Activated CD4-positive, alpha-beta T cell treated with anti-CD3 and anti-CD28 coated beads, Interleukin-2, amount 10 ng/mL, durations not matched to agents 7 days and 5 days (primary cell): ENCODE data around the gene MYO1B. TPM values are rescaled to one million over a fixed set of nuclear protein-coding genes. Genes with fewer than 3 reads are reported as not detected.

ENCODE experiments used
- CTCF ChIA-PET: fragments of 350-600 bp; sonication (Branson Sonifier 250); formaldehyde crosslinking; loops from one replicate; lab custom pipeline; 2021; ENCODE audit warnings: antibody characterized with exemption; lab: Charles Lee
- POLR2A ChIA-PET: fragments of 350-600 bp; sonication (Branson Sonifier 250); formaldehyde crosslinking; loops from one replicate; lab custom pipeline; 2021; ENCODE audit warnings: antibody characterized with exemption; lab: Charles Lee
- DNase-seq: peaks from one replicate; pipeline ENCODE4 v3.0.0-alpha.2; 2020
- H3K27ac Mint-ChIP-seq: one replicate; pipeline ENCODE4 v1.8.0; 2021; ENCODE audit warnings: mild to moderate bottlenecking, moderate library complexity, mixed read lengths
- H3K27me3 Mint-ChIP-seq: one replicate; pipeline ENCODE4 v1.8.0; 2021; ENCODE audit warnings: mixed read lengths
- H3K36me3 Mint-ChIP-seq: one replicate; pipeline ENCODE4 v1.8.0; 2021; ENCODE audit warnings: low read depth, mixed read lengths
- H3K4me1 Mint-ChIP-seq: one replicate; pipeline ENCODE4 v1.8.0; 2021; ENCODE audit warnings: mixed read lengths
- H3K4me3 Mint-ChIP-seq: one replicate; pipeline ENCODE4 v1.8.0; 2021; ENCODE audit warnings: mild to moderate bottlenecking, moderate library complexity, mixed read lengths
- H3K9me3 Mint-ChIP-seq: one replicate; pipeline ENCODE4 v1.8.0; 2021; ENCODE audit warnings: mixed read lengths
- total RNA-seq, 2 experiments: library from RNA; stranded (reverse); gene quantifications; one replicate each; pipeline ENCODE4 v1.2.3, GENCODE V29; 2021

MYO1B gene
- total RNA-seq, 2 experiments from 2014 or later = 0.74 to 0.98 TPM

GRCh38 chr2:191230174-191230573, 15.0 kb upstream of the MYO1B start:
- Mint-ChIP-seq H3K4me3 (no peak overlapping the region), H3K36me3 (no peaks in the 10 kb centered on the region), H3K9me3 (no peaks in the 10 kb centered on the region), H3K27me3 (no peaks in the 10 kb centered on the region), H3K4me1 (no peaks in the 10 kb centered on the region), H3K27ac (no peak overlapping the region)
- POLR2A ChIA-PET = no interaction called here
- CTCF ChIA-PET = interaction anchor here (0.6 to 1.6 kb wide), 2 partner anchors 10 to 55 kb away, joined by 3 read pairs; no protein-coding TSS in a partner anchor
- no peak for DNase-seq

GRCh38 chr2:191231995-191232394, 13.2 kb upstream of the MYO1B start:
- ChIA-PET POLR2A (no interaction called here), CTCF (interaction anchor here (1.5 kb wide), 1 partner anchor 9 kb away, joined by 4 read pairs; no protein-coding TSS in a partner anchor)
- no peaks in the 10 kb centered on the region for H3K4me1 Mint-ChIP-seq

GRCh38 chr2:191233533-191233932, 11.7 kb upstream of the MYO1B start:
- Mint-ChIP-seq H3K9me3 (no peaks in the 10 kb centered on the region), H3K27me3 (no peaks in the 10 kb centered on the region), H3K4me3 (no peak overlapping the region), H3K27ac (no peak overlapping the region), H3K4me1 (no peaks in the 10 kb centered on the region), H3K36me3 (no peaks in the 10 kb centered on the region)
- ChIA-PET POLR2A (no interaction called here), CTCF (no interaction called here)
- DNase-seq = no peak

More at GRCh38 chr2:191231995-191232394, 13.2 kb upstream of the MYO1B start:
- H3K36me3 Mint-ChIP-seq = no peaks in the 10 kb centered on the region
- no peak overlapping the region for H3K4me3 Mint-ChIP-seq
- no peak overlapping the region for H3K27ac Mint-ChIP-seq
- no peaks in the 10 kb centered on the region for H3K9me3 Mint-ChIP-seq
- H3K27me3 Mint-ChIP-seq = no peaks in the 10 kb centered on the region
- no peak for DNase-seq

GRCh38 chr2:191234376-191234775, 10.8 kb upstream of the MYO1B start:
- no peak overlapping the region for H3K27ac Mint-ChIP-seq
- ChIA-PET CTCF (interaction anchor here (1.0 kb wide), 1 partner anchor 31 kb away, joined by 3 read pairs; no protein-coding TSS in a partner anchor), POLR2A (no interaction called here)
- H3K27me3 Mint-ChIP-seq = no peaks in the 10 kb centered on the region
- H3K4me1 Mint-ChIP-seq = no peaks in the 10 kb centered on the region
- no peak overlapping the region for H3K4me3 Mint-ChIP-seq
- DNase-seq = no peak
- H3K36me3 Mint-ChIP-seq = no peaks in the 10 kb centered on the region
- H3K9me3 Mint-ChIP-seq = no peaks in the 10 kb centered on the region

GRCh38 chr2:191240871-191241270, 4.3 kb upstream of the MYO1B start:
- Mint-ChIP-seq H3K27ac (no peak overlapping the region), H3K4me1 (no peaks in the 10 kb centered on the region), H3K9me3 (no peaks in the 10 kb centered on the region), H3K36me3 (no peaks in the 10 kb centered on the region), H3K4me3 (no peak overlapping the region), H3K27me3 (peaks cover 19% of the 10 kb centered on the region)
- CTCF ChIA-PET = interaction anchor here (1.3 kb wide), 1 partner anchor 10 kb away, joined by 4 read pairs; no protein-coding TSS in a partner anchor
- POLR2A ChIA-PET = no interaction called here
- no peak for DNase-seq

GRCh38 chr2:191241418-191241817, 3.8 kb upstream of the MYO1B start:
- Mint-ChIP-seq H3K4me1 (peaks cover 4% of the 10 kb centered on the region), H3K4me3 (no peak overlapping the region)

GRCh38 chr2:191243154-191243553, 2.0 kb upstream of the MYO1B start:
- Mint-ChIP-seq H3K27ac (no peak overlapping the region), H3K4me1 (peaks cover 5% of the 10 kb centered on the region), H3K27me3 (peaks cover 37% of the 10 kb centered on the region), H3K36me3 (peaks cover 2% of the 10 kb centered on the region), H3K4me3 (no peak overlapping the region), H3K9me3 (no peaks in the 10 kb centered on the region)
- ChIA-PET POLR2A (interaction anchor here (0.7 kb wide), 1 partner anchor 13 kb away, joined by 3 read pairs; no protein-coding TSS in a partner anchor), CTCF (interaction anchor here (1.0 kb wide), 1 partner anchor 17 kb away, joined by 3 read pairs; no protein-coding TSS in a partner anchor)
- DNase-seq = no peak

More at GRCh38 chr2:191241418-191241817, 3.8 kb upstream of the MYO1B start:
- ChIA-PET POLR2A (no interaction called here), CTCF (interaction anchor here (1.3 kb wide), 1 partner anchor 10 kb away, joined by 4 read pairs; no protein-coding TSS in a partner anchor)
- no peak overlapping the region for H3K27ac Mint-ChIP-seq
- no peaks in the 10 kb centered on the region for H3K9me3 Mint-ChIP-seq
- H3K27me3 Mint-ChIP-seq = peaks cover 23% of the 10 kb centered on the region
- no peak for DNase-seq
- no peaks in the 10 kb centered on the region for H3K36me3 Mint-ChIP-seq

- H3K27ac Mint-ChIP-seq = no peak overlapping the region
- H3K4me3 Mint-ChIP-seq = peak overlapping the region; percentile 70
- peaks cover 5% of the 10 kb centered on the region for H3K4me1 Mint-ChIP-seq
- ChIA-PET POLR2A (no interaction called here), CTCF (no interaction called here)
- peaks cover 2% of the 10 kb centered on the region for H3K36me3 Mint-ChIP-seq
- H3K27me3 Mint-ChIP-seq = peaks cover 37% of the 10 kb centered on the region
- H3K9me3 Mint-ChIP-seq = no peaks in the 10 kb centered on the region
- DNase-seq = no peak
Observed at GRCh38 chr2:191244350-191244749, 854 bp upstream of the MYO1B start.

GRCh38 chr2:191245869-191246531, 796 bp downstream of the MYO1B start:
- H3K4me3 Mint-ChIP-seq = peak overlapping the region; percentile 69
- POLR2A ChIA-PET = no interaction called here
- peaks cover 5% of the 10 kb centered on the region for H3K4me1 Mint-ChIP-seq
- H3K27me3 Mint-ChIP-seq = peaks cover 37% of the 10 kb centered on the region
- CTCF ChIA-PET = interaction anchor here (0.9 to 1.7 kb wide), 8 partner anchors 10 to 90 kb away, joined by 3 to 6 read pairs (median 3); no protein-coding TSS in a partner anchor
- H3K27ac Mint-ChIP-seq = no peak overlapping the region
- no peaks in the 10 kb centered on the region for H3K9me3 Mint-ChIP-seq
- H3K36me3 Mint-ChIP-seq = peaks cover 2% of the 10 kb centered on the region
- DNase-seq = peak; percentile 10

GRCh38 chr2:191246820-191247380, 1.7 kb downstream of the MYO1B start:
- H3K27me3 Mint-ChIP-seq = peaks cover 37% of the 10 kb centered on the region
- CTCF ChIA-PET = interaction anchor here (1.1 to 1.8 kb wide), 8 partner anchors 12 to 184 kb away, joined by 3 to 6 read pairs (median 3); no protein-coding TSS in a partner anchor
- peaks cover 5% of the 10 kb centered on the region for H3K4me1 Mint-ChIP-seq
- H3K27ac Mint-ChIP-seq = no peak overlapping the region
- peaks cover 2% of the 10 kb centered on the region for H3K36me3 Mint-ChIP-seq
- no peak for DNase-seq
- H3K9me3 Mint-ChIP-seq = no peaks in the 10 kb centered on the region
- no peak overlapping the region for H3K4me3 Mint-ChIP-seq
- POLR2A ChIA-PET = no interaction called here

GRCh38 chr2:191247381-191248057, 2.3 kb downstream of the MYO1B start:
- Mint-ChIP-seq H3K27ac (no peak overlapping the region), H3K36me3 (peaks cover 2% of the 10 kb centered on the region), H3K4me3 (no peak overlapping the region), H3K4me1 (peaks cover 5% of the 10 kb centered on the region), H3K9me3 (no peaks in the 10 kb centered on the region), H3K27me3 (peaks cover 37% of the 10 kb centered on the region)
- DNase-seq = no peak
- ChIA-PET POLR2A (no interaction called here), CTCF (interaction anchor here (0.8 to 1.8 kb wide), 8 partner anchors 24 to 915 kb away, joined by 3 to 4 read pairs (median 3); no protein-coding TSS in a partner anchor)

- ChIA-PET CTCF (interaction anchor here (0.6 to 2.0 kb wide), 2 partner anchors 11 to 443 kb away, joined by 3 to 5 read pairs; no protein-coding TSS in a partner anchor), POLR2A (no interaction called here)
- Mint-ChIP-seq H3K27ac (no peak overlapping the region), H3K27me3 (peaks cover 27% of the 10 kb centered on the region), H3K36me3 (peaks cover 2% of the 10 kb centered on the region), H3K4me3 (no peak overlapping the region), H3K9me3 (no peaks in the 10 kb centered on the region), H3K4me1 (peaks cover 5% of the 10 kb centered on the region)
- no peak for DNase-seq
Observed at GRCh38 chr2:191249156-191249813, 4.1 kb downstream of the MYO1B start.
